OCI-LY3 (cell line): ENCODE results near the gene KIT.

Experiments
- EZH2phosphoT487 ChIP-seq: fragments of 200-600 bp; shearing (Covaris generic); IDR thresholded peaks from 2 replicates; pipeline ENCODE4 v1.6.1; 2018; ENCODE audit warnings: antibody characterized with exemption, mixed run types, low read depth
- TF ChIP-seq, protein P1 (sequence below): fragments of 200-600, 300-600 bp; sonication (generic); IDR thresholded peaks from 2 replicates; pipeline ENCODE4 v1.5.1; 2014; ENCODE audit warnings: antibody characterized with exemption, low read length, low read depth

DNA sequence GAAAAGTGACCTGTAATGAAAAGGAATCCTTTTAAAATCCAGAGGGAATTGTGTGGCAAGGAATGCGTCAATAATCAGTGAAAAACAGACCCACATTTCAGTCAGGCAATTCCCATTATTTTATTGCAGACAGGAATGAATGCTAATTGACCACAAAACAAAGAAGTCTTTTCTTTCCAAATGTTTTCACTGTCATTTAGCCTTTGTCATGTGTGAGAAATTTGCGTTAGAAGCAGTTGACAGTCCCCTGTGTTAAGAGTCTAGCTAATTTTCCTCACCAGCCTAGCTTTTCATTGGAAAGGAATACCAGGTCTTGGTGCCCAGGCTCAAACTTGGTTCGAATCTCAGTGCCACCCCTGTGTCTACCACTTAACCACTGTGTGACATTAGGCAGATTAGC, 83.4 kb downstream of the KIT start:
- TF ChIP-seq, protein P1, sequence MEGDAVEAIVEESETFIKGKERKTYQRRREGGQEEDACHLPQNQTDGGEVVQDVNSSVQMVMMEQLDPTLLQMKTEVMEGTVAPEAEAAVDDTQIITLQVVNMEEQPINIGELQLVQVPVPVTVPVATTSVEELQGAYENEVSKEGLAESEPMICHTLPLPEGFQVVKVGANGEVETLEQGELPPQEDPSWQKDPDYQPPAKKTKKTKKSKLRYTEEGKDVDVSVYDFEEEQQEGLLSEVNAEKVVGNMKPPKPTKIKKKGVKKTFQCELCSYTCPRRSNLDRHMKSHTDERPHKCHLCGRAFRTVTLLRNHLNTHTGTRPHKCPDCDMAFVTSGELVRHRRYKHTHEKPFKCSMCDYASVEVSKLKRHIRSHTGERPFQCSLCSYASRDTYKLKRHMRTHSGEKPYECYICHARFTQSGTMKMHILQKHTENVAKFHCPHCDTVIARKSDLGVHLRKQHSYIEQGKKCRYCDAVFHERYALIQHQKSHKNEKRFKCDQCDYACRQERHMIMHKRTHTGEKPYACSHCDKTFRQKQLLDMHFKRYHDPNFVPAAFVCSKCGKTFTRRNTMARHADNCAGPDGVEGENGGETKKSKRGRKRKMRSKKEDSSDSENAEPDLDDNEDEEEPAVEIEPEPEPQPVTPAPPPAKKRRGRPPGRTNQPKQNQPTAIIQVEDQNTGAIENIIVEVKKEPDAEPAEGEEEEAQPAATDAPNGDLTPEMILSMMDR, result no peak
- no peak for TF ChIP-seq EZH2phosphoT487
